Measurements from ENCODE around the gene COL20A1. TPM values are rescaled to one million over a fixed set of nuclear protein-coding genes. Genes with fewer than 3 reads are reported as not detected.

The COL20A1 gene
- total RNA-seq, 2 donors from 2014 or later: not detected

DNA sequence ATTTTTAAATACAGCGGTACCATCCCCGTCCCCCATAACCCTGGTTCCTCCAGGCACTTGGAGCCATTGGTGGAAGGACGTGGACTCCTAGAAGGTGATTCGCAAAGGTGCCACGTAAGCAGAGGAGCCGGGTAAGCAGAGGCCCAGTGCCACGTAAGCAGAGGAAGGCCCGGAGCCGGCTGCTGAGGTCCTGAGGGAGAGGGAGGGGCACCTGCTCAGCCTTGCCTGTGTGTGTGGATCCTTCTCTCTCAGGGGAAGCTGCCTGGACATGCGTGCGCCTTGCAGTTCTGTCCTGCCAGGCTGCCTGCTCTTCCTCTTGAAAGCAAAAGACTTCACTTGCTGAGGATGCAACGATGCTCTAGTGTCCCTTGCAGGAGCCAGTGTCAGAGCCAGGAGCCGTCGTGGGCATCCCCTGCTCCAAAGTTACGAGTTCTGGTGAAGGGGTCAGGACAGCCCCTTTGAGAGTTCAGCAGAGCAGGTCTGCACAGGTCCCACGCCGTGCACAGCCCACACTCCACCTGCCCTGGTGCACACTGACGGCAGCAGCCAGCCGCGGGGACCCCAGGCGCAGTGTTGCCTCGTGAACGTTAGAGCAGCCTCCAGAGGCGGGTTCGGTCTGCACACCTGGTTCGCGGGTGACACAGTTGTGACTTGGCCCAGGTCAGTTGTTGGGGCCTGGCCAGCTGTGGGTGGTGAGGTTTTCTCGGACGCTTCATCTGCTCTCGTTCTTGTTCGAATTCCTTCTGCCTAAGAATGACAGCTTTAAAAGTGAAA lies 36.9 kb upstream of the COL20A1 start:
- Histone ChIP-seq H3K27ac (no peak overlapping the region), H3K9me3 (no peaks in the 10 kb centered on the region), H3K36me3 (replicated peaks in 1 of 2; ENCODE audit: insufficient read depth in 1 of 2, low read depth in 2 of 2) (no peaks in the 10 kb centered on the region), H3K27me3 (peaks cover 0 to 19% of the 10 kb centered on the region in 2 donors), H3K4me1 (peaks cover 12% of the 10 kb centered on the region), H3K4me3 (no peak overlapping the region)
- WGBS, 2 donors: 27 to 51% methylated on average over 9 to 31 of the region's 31 CpGs
- intact Hi-C loops (cut with DNase I): no loop called here
- ATAC-seq (no peak), DNase-seq (no peak)
- no peak for TF ChIP-seq POLR2A (IDR thresholded peaks at IDR 0.05)
- TF ChIP-seq, protein P1, sequence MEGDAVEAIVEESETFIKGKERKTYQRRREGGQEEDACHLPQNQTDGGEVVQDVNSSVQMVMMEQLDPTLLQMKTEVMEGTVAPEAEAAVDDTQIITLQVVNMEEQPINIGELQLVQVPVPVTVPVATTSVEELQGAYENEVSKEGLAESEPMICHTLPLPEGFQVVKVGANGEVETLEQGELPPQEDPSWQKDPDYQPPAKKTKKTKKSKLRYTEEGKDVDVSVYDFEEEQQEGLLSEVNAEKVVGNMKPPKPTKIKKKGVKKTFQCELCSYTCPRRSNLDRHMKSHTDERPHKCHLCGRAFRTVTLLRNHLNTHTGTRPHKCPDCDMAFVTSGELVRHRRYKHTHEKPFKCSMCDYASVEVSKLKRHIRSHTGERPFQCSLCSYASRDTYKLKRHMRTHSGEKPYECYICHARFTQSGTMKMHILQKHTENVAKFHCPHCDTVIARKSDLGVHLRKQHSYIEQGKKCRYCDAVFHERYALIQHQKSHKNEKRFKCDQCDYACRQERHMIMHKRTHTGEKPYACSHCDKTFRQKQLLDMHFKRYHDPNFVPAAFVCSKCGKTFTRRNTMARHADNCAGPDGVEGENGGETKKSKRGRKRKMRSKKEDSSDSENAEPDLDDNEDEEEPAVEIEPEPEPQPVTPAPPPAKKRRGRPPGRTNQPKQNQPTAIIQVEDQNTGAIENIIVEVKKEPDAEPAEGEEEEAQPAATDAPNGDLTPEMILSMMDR (IDR thresholded peaks at IDR 0.05): no peak

DNA sequence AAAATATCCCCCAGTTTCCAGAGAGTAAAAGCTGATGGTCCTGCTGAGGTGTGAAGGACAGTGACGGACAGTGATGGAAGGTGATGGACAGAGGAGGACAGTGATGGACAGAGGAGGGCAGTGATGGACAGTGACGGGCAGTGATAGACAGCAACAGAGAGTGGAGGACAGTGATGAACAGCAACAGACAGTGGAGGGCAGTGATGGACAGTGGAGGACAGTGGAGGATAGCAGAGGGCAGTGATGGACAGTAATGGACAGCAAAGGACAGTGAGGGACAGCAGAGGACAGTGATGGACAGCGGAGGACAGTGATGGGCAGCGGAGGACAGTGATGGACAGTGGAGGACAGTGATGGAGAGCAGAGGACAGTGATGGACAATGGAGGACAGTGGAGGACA lies 36.0 kb upstream of the COL20A1 start:
- ATAC-seq: no peak
- H3K27me3 ChIP-seq: peaks cover 0 to 19% of the 10 kb centered on the region in 2 donors
- no peaks in the 10 kb centered on the region for H3K36me3 ChIP-seq (replicated peaks in 1 of 2; ENCODE audit: insufficient read depth in 1 of 2, low read depth in 2 of 2)
- WGBS, 2 donors: 65 to 70% methylated on average over 4 of the region's 4 CpGs
- H3K9me3 ChIP-seq: no peaks in the 10 kb centered on the region
- no peak for DNase-seq
- TF ChIP-seq, protein P1 (IDR thresholded peaks at IDR 0.05): no peak
- TF ChIP-seq POLR2A (IDR thresholded peaks at IDR 0.05): no peak
- no peak overlapping the region for H3K27ac ChIP-seq
- peaks cover 12% of the 10 kb centered on the region for H3K4me1 ChIP-seq
- H3K4me3 ChIP-seq: no peak overlapping the region
- intact Hi-C loops (cut with DNase I): no loop called here

DNA sequence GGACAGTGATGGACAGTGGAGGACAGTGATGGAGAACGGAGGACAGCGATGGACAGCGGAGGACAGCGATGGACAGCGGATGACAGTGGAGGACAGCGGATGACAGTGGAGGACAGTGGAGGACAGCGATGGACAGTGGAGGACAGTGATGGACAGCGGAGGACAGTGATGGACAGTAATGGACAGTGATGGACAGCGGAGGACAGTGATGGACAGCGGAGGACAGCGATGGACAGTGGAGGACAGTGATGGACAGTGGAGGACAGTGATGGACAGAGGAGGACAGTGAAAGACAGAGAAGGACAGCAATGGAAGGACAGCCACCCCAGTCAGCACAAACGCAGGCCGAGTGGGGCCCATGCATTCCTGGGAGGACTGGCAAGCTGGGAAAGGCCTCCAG lies 35.4 kb upstream of the COL20A1 start:
- no peaks in the 10 kb centered on the region for H3K36me3 ChIP-seq (replicated peaks in 1 of 2; ENCODE audit: insufficient read depth in 1 of 2, low read depth in 2 of 2)
- TF ChIP-seq, protein P1 (IDR thresholded peaks at IDR 0.05): no peak
- no peak for TF ChIP-seq POLR2A (IDR thresholded peaks at IDR 0.05)
- ATAC-seq (no peak), DNase-seq (no peak)
- H3K27me3 ChIP-seq: peaks cover 0 to 19% of the 10 kb centered on the region in 2 donors
- no peaks in the 10 kb centered on the region for H3K9me3 ChIP-seq
- no peak overlapping the region for H3K27ac ChIP-seq
- intact Hi-C loops (cut with DNase I): no loop called here
- 76 to 81% methylated on average over 12 to 13 of the region's 13 CpGs for WGBS, 2 donors
- no peak overlapping the region for H3K4me3 ChIP-seq
- peaks cover 12% of the 10 kb centered on the region for H3K4me1 ChIP-seq

DNA sequence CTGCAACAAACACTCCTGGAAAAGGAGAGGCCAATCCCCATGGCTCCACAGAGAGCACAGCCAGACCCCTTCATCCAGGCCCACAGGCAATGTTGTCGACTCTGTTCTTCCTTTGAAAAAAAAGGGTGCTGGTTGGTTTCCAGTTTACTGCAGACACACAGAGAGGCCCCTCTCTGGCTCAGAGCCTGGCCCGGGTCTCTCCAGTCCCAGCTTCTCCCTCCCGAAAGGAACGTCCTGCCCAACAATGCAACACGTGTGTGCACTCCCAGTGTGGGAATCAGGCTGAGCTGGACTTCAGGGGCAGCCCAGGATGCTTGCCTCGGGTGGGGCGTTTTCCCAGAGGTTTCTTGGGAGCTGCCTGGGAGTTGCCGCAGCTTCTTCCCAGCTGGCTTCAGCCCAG lies 34.2 kb upstream of the COL20A1 start:
- 38 to 43% methylated on average over 7 to 8 of the region's 8 CpGs for WGBS, 2 donors
- H3K4me3 ChIP-seq: no peak overlapping the region
- DNase-seq (no peak), ATAC-seq (no peak)
- intact Hi-C loops (cut with DNase I): no loop called here
- H3K27me3 ChIP-seq: peaks cover 0 to 19% of the 10 kb centered on the region in 2 donors
- H3K9me3 ChIP-seq: no peaks in the 10 kb centered on the region
- H3K36me3 ChIP-seq (replicated peaks in 1 of 2; ENCODE audit: insufficient read depth in 1 of 2, low read depth in 2 of 2): no peaks in the 10 kb centered on the region
- peaks cover 5% of the 10 kb centered on the region for H3K4me1 ChIP-seq
- no peak for TF ChIP-seq POLR2A (IDR thresholded peaks at IDR 0.05)
- TF ChIP-seq, protein P1 (IDR thresholded peaks at IDR 0.05): no peak
- H3K27ac ChIP-seq: no peak overlapping the region
